LNCAP (cell line): ENCODE results near the gene BTBD1.

Experiments
- CTCF ChIP-seq: fragments of 450-650 bp; IDR thresholded peaks from 2 replicates; pipeline ENCODE4 v1.5.1; 2017; ENCODE audit warnings: mild to moderate bottlenecking

The BTBD1 gene

DNA sequence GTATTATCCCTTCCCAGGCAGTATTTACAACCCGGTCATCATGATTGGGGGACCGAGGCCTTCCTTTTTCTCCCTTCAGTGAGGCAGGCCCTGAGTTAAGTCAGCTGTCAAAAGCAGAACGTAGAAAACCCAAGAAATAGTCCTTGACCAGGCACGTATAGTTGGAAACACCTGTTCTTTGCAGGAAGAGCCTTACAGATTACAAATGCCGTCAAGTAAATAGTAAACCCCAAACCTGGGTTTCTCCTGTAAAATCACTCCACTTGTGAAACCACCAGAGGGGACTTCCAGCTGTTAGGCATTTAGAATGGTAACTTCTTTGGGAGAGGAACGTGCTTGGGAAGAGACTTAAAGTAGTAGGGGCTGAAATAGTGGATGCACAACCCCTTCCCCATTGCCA is 1.0 kb upstream of the BTBD1 start:
- TF ChIP-seq CTCF: no peak

DNA sequence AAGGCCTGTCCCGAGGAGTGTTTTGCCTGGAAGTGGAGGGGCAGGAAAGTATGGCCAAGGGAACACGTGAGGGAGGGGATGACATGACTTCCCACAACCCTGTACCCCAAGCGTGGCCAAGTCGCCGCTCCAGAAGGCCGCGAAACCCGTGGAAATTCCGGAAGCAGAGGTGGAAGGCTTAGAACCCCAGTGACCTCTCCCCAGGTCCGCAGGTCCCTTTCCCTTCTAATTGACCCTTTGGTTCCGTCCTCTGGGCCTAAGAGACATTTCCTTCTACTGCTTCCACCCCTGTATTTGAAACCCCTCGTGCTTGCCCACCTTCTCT is 548 bp upstream of the BTBD1 start:
- no peak for TF ChIP-seq CTCF

- TF ChIP-seq CTCF: no peak
Measured at GRCh38 chr15:83066034-83066733, 868 bp downstream of the BTBD1 start.

DNA sequence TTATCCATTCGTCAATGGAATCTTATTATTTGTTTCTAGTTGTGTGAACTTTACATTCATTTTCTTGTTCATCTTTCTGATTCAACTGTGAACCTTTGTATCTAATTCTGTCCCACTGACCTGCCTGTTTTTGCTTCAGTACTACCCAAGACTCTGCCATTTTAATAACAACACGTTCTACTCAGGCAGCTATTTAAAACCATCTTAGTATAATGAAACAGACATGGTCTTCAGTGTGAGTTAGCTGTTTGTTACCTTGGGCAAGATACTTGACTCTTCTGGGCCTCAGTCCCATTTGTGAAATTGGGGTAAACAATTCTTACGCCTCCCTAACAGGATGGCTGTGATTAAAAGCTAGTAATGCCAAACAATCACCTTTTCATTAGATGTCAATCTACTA is 1.6 kb downstream of the BTBD1 start:
- no peak for TF ChIP-seq CTCF

GRCh38 chr15:83064859-83065258 is 2.2 kb downstream of the BTBD1 start:
- TF ChIP-seq CTCF: no peak

GRCh38 chr15:83063551-83063950 is 3.5 kb downstream of the BTBD1 start:
- no peak for TF ChIP-seq CTCF

- TF ChIP-seq CTCF: no peak
Measured at GRCh38 chr15:83062768-83063180, 4.3 kb downstream of the BTBD1 start.

DNA sequence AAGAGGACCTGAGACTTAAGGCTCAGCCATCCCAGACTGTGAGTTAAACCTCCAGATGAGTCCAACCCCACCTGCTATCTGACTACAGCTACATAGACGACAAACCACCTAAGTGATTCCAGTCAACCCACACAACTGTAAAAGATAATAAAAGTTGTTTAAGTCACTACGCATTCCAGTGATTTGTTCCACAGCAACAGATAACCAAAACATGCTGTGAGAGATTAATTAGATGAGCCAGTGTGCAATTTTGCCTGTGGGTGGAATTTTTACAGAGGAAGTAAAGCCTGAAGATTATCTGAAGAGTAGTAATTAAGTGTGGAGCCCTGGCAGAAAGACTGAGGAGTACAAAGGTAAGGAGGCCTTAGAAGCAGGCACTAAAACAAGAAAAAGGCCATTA is 5.4 kb downstream of the BTBD1 start:
- no peak for TF ChIP-seq CTCF
